Endodermal cell (in vitro differentiated cells): ENCODE data around the gene ID3. TPM values are rescaled to one million over a fixed set of nuclear protein-coding genes. Genes with fewer than 3 reads are reported as not detected.
"Not testable (repeated sequence)": the region's sequence is repeated elsewhere in the genome, so short reads cannot be mapped to it uniquely, and the experiment has no call there.

Experiments used
- DNase-seq: peaks from one replicate; pipeline ENCODE4 v3.0.0-alpha.2; 2017
- H3K27ac ChIP-seq: 2 replicates; pipeline ENCODE4 v1.5.1; 2013; ENCODE audit warnings: mild to moderate bottlenecking, low read depth, low read length, moderate library complexity
- H3K27me3 ChIP-seq: 2 replicates; pipeline ENCODE4 v1.6.1; 2013; ENCODE audit warnings: mild to moderate bottlenecking, low read length, moderate library complexity; ENCODE audit not compliant: insufficient read depth, control insufficient read depth, poor library complexity, severe bottlenecking
- H3K36me3 ChIP-seq: 2 replicates; pipeline ENCODE4 v1.7.0; 2013; ENCODE audit warnings: mild to moderate bottlenecking, low read length, moderate library complexity; ENCODE audit not compliant: control insufficient read depth, insufficient read depth
- H3K4me1 ChIP-seq: one replicate; pipeline ENCODE4 v1.7.0; 2013; ENCODE audit warnings: low read length; ENCODE audit not compliant: control insufficient read depth, insufficient read depth
- H3K4me3 ChIP-seq: 2 replicates; pipeline ENCODE4 v1.5.1; 2013; ENCODE audit warnings: mild to moderate bottlenecking, low read length, moderate library complexity
- H3K9ac ChIP-seq: 2 replicates; pipeline ENCODE4 v1.6.1; 2013; ENCODE audit warnings: mild to moderate bottlenecking, low read length, moderate library complexity; ENCODE audit not compliant: poor library complexity, severe bottlenecking; ENCODE audit errors: extremely low read depth
- H3K9me3 ChIP-seq: 2 replicates; pipeline ENCODE4 v1.6.1; 2013; ENCODE audit warnings: mild to moderate bottlenecking, low read length, moderate library complexity; ENCODE audit not compliant: control insufficient read depth
- H3K27ac Mint-ChIP-seq: 2 replicates; pipeline ENCODE4 v1.8.0; 2020; ENCODE audit warnings: mixed read lengths
- H3K27me3 Mint-ChIP-seq: 2 replicates; pipeline ENCODE4 v1.8.0; 2021; ENCODE audit warnings: mild to moderate bottlenecking, mixed read lengths; ENCODE audit not compliant: insufficient read depth
- H3K36me3 Mint-ChIP-seq: 2 replicates; pipeline ENCODE4 v1.8.0; 2020; ENCODE audit warnings: low read depth, mixed read lengths
- H3K4me1 Mint-ChIP-seq: 2 replicates; pipeline ENCODE4 v1.8.0; 2020; ENCODE audit warnings: mixed read lengths
- H3K4me3 Mint-ChIP-seq: 2 replicates; pipeline ENCODE4 v1.8.0; 2020; ENCODE audit warnings: mild to moderate bottlenecking, moderate library complexity, mixed read lengths
- H3K9me3 Mint-ChIP-seq: 2 replicates; pipeline ENCODE4 v1.8.0; 2020; ENCODE audit warnings: mild to moderate bottlenecking, mixed read lengths
- CTCF ChIP-seq: fragments of 200-600 bp; sonication (generic); conservative IDR thresholded peaks from 2 replicates; pipeline ENCODE4 v1.5.0; 2021; ENCODE audit warnings: antibody characterized with exemption, mild to moderate bottlenecking
- WGBS, 2 experiments: methylation state at CpG; one replicate each; pipeline versions ENCODE4 v1.1.5 to v1.1.7; 2013; ENCODE audit warnings: missing lambda C conversion rate in 2 of 2, mixed read lengths in 1 of 2; ENCODE audit not compliant: insufficient coverage in 1 of 2, insufficient read length in 1 of 2; 5-methylcytosine and 5-hydroxymethylcytosine counted together
- total RNA-seq, 2 donors: library from RNA; stranded (reverse); fragmentation: NEBNext Ultra II Directional in 1 of 2; extraction: Animal tissue kit (Norgen Biotek cat#: 25700) in 1 of 2; gene quantifications; 2 replicates in 1 of 2; 3 replicates in 1 of 2; pipeline ENCODE4 v1.2.1, GENCODE V29; 2021

The ID3 gene
- total RNA-seq, 2 donors from 2014 or later, result 281 to 338 TPM

GRCh38 chr1:23544444-23545389 lies 14.6 kb downstream of the ID3 start:
- 44 to 52% methylated on average over 7 to 8 of the region's 8 CpGs for WGBS, 2 experiments
- peak; percentile 93 for DNase-seq
- H3K4me3 Mint-ChIP-seq, result no peak overlapping the region
- Histone ChIP-seq H3K9ac (no peak overlapping the region), H3K9me3 (no peaks in the 10 kb centered on the region), H3K4me1 (no peaks in the 10 kb centered on the region), H3K27me3 (no peaks in the 10 kb centered on the region), H3K27ac (no peak overlapping the region), H3K36me3 (no peaks in the 10 kb centered on the region), H3K4me3 (no peak overlapping the region)
- H3K4me1 Mint-ChIP-seq, result peaks cover 5% of the 10 kb centered on the region
- H3K36me3 Mint-ChIP-seq, result no peaks in the 10 kb centered on the region
- TF ChIP-seq CTCF, result peak; percentile 94
- H3K9me3 Mint-ChIP-seq, result no peaks in the 10 kb centered on the region
- H3K27me3 Mint-ChIP-seq, result peaks cover under 1% of the 10 kb centered on the region
- H3K27ac Mint-ChIP-seq, result no peak overlapping the region

GRCh38 chr1:23543707-23544443 lies 15.4 kb downstream of the ID3 start:
- no peak overlapping the region for H3K27ac ChIP-seq
- Mint-ChIP-seq H3K9me3 (no peaks in the 10 kb centered on the region), H3K36me3 (no peaks in the 10 kb centered on the region), H3K27ac (no peak overlapping the region), H3K27me3 (peaks cover 2% of the 10 kb centered on the region), H3K4me3 (no peak overlapping the region), H3K4me1 (peaks cover 7% of the 10 kb centered on the region)
- H3K4me3 ChIP-seq, result no peak overlapping the region
- no peaks in the 10 kb centered on the region for H3K36me3 ChIP-seq
- TF ChIP-seq CTCF, result no peak
- H3K9ac ChIP-seq, result no peak overlapping the region
- WGBS, 2 experiments, result 87 to 92% methylated on average over 6 to 8 of the region's 8 CpGs
- H3K9me3 ChIP-seq, result no peaks in the 10 kb centered on the region
- no peaks in the 10 kb centered on the region for H3K4me1 ChIP-seq
- DNase-seq, result no peak
- no peaks in the 10 kb centered on the region for H3K27me3 ChIP-seq

- not testable (repeated sequence) for H3K9ac ChIP-seq, H3K4me1 Mint-ChIP-seq, H3K36me3 Mint-ChIP-seq, H3K4me1 ChIP-seq, H3K27me3 Mint-ChIP-seq, H3K27me3 ChIP-seq, H3K27ac Mint-ChIP-seq, H3K9me3 Mint-ChIP-seq, H3K4me3 ChIP-seq, H3K9me3 ChIP-seq, H3K27ac ChIP-seq, H3K36me3 ChIP-seq, DNase-seq, H3K4me3 Mint-ChIP-seq
- WGBS, 2 experiments, result 92 to 94% methylated on average over 2 to 5 of the region's 5 CpGs
Observed at GRCh38 chr1:23542940-23543339, 16.4 kb downstream of the ID3 start.
